Cerebellar nuclear complex (tissue), 1 donor: ENCODE measurements around the gene GALNT9.

Source experiments
- DNase-seq, 2 experiments: peaks; one replicate each; lab custom pipeline; 2025; lab: John Stamatoyannopoulos, UW

Gene GALNT9

GRCh38 chr12:132168311-132169031 lies 160.9 kb downstream of the GALNT9 start:
- DNase-seq, result no peak

- DNase-seq, result no peak
Measured at GRCh38 chr12:132167611-132168310, 161.6 kb downstream of the GALNT9 start.

- no peak for DNase-seq
Measured at GRCh38 chr12:132166801-132167591, 162.4 kb downstream of the GALNT9 start.

- no peak for DNase-seq
Measured at GRCh38 chr12:132166093-132166492, 163.3 kb downstream of the GALNT9 start.

- DNase-seq, result no peak
Measured at GRCh38 chr12:132165584-132165983, 163.8 kb downstream of the GALNT9 start.

GRCh38 chr12:132164426-132164825 lies 165.0 kb downstream of the GALNT9 start:
- no peak for DNase-seq

GRCh38 chr12:132163911-132164288 lies 165.5 kb downstream of the GALNT9 start:
- no peak for DNase-seq

GRCh38 chr12:132163041-132163910 lies 166.1 kb downstream of the GALNT9 start:
- DNase-seq, result no peak

GRCh38 chr12:132162508-132163031 lies 166.8 kb downstream of the GALNT9 start:
- no peak for DNase-seq

- no peak for DNase-seq
Measured at GRCh38 chr12:132161796-132162507, 167.4 kb downstream of the GALNT9 start.

- DNase-seq, result no peak
Measured at GRCh38 chr12:132161036-132161781, 168.2 kb downstream of the GALNT9 start.

- no peak for DNase-seq
Measured at GRCh38 chr12:132160601-132161035, 168.8 kb downstream of the GALNT9 start.

- no peak for DNase-seq
Measured at GRCh38 chr12:132160016-132160415, 169.4 kb downstream of the GALNT9 start.

- DNase-seq, result no peak
Measured at GRCh38 chr12:132159555-132160003, 169.8 kb downstream of the GALNT9 start.

- no peak for DNase-seq
Measured at GRCh38 chr12:132158677-132159554, 170.5 kb downstream of the GALNT9 start.

- no peak for DNase-seq
Measured at GRCh38 chr12:132157733-132158409, 171.5 kb downstream of the GALNT9 start.

- DNase-seq, result no peak
Measured at GRCh38 chr12:132156573-132157325, 172.6 kb downstream of the GALNT9 start.
